HG03025 (cell line): Measurements from ENCODE around the gene FAM13A.
"Not testable (repeated sequence)": the region's sequence is repeated elsewhere in the genome, so short reads cannot be mapped to it uniquely, and the experiment has no call there.

Experiments used
- ATAC-seq: cut with Tn5 transposase; IDR thresholded peaks from one replicate; pipeline ENCODE4 v1.9.1; 2021; ENCODE audit warnings: mild to moderate bottlenecking, moderate library complexity; ENCODE audit not compliant: unreplicated experiment, low FRiP score

The FAM13A gene

GRCh38 chr4:89000844-89001360 lies 56.1 kb downstream of the FAM13A start:
- ATAC-seq, result no peak

GRCh38 chr4:89000382-89000781 lies 56.6 kb downstream of the FAM13A start:
- no peak for ATAC-seq

- no peak for ATAC-seq
Measured at GRCh38 chr4:88999392-88999930, 57.5 kb downstream of the FAM13A start.

GRCh38 chr4:88998891-88999290 lies 58.1 kb downstream of the FAM13A start:
- no peak for ATAC-seq

- no peak for ATAC-seq
Measured at GRCh38 chr4:88998001-88998400, 59.0 kb downstream of the FAM13A start.

GRCh38 chr4:88995874-88996273 lies 61.1 kb downstream of the FAM13A start:
- ATAC-seq, result no peak

- ATAC-seq, result not testable (repeated sequence)
Measured at GRCh38 chr4:88995257-88995656, 61.7 kb downstream of the FAM13A start.

GRCh38 chr4:88993246-88993645 lies 63.7 kb downstream of the FAM13A start:
- ATAC-seq, result no peak

- no peak for ATAC-seq
Measured at GRCh38 chr4:88991746-88992145, 65.2 kb downstream of the FAM13A start.

GRCh38 chr4:88989990-88990389 lies 67.0 kb downstream of the FAM13A start:
- no peak for ATAC-seq

GRCh38 chr4:88985088-88985773 lies 71.8 kb downstream of the FAM13A start:
- no peak for ATAC-seq

GRCh38 chr4:88982757-88983156 lies 74.2 kb downstream of the FAM13A start:
- no peak for ATAC-seq

GRCh38 chr4:88981993-88982392 lies 75.0 kb downstream of the FAM13A start:
- ATAC-seq, result no peak

- ATAC-seq, result no peak
Measured at GRCh38 chr4:88981556-88981955, 75.4 kb downstream of the FAM13A start.

- ATAC-seq, result no peak
Measured at GRCh38 chr4:88979276-88979675, 77.7 kb downstream of the FAM13A start.

GRCh38 chr4:88976775-88977035 lies 80.3 kb downstream of the FAM13A start:
- ATAC-seq, result no peak

- ATAC-seq, result no peak
Measured at GRCh38 chr4:88975958-88976774, 80.8 kb downstream of the FAM13A start.

- no peak for ATAC-seq
Measured at GRCh38 chr4:88971536-88971935, 85.4 kb downstream of the FAM13A start.

- ATAC-seq, result no peak
Measured at GRCh38 chr4:88969746-88970145, 87.2 kb downstream of the FAM13A start.

- ATAC-seq, result no peak
Measured at GRCh38 chr4:88969271-88969670, 87.7 kb downstream of the FAM13A start.

- ATAC-seq, result no peak
Measured at GRCh38 chr4:88967883-88968331, 89.1 kb downstream of the FAM13A start.

- ATAC-seq, result no peak
Measured at GRCh38 chr4:88965053-88965452, 91.9 kb downstream of the FAM13A start.
